ENCODE results near the gene ACTR3C.

ACTR3C gene

DNA sequence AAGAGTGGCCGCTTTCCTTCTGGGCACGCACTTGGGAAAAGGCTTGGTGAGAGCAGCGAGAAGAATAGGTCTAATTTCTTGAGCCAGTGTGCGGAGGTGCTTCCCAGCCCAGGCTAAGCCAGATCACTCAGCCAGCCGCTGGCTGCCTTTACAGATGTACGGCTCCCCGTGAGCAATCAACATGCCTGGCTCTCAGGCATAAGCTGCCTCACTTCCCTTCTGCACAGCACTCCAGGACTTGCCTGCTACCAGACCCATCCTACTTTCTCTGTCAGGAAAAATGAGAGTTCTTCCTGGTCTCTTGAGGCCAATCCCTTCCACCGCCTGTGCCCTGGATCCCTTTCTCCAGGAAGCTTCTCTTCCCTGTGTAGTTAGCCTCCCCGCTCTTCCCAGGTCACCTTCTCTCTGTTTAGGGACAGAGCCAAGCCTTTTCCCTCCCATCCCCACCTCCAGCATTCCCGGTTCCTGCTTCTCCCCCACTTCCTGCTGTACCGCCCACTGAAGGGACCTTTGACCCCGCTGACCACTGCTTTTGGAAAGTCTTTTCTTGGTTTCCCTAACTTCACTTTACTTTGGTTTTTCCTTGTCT lies 1.1 kb upstream of the ACTR3C start:
- TF ChIP-seq, protein P1, sequence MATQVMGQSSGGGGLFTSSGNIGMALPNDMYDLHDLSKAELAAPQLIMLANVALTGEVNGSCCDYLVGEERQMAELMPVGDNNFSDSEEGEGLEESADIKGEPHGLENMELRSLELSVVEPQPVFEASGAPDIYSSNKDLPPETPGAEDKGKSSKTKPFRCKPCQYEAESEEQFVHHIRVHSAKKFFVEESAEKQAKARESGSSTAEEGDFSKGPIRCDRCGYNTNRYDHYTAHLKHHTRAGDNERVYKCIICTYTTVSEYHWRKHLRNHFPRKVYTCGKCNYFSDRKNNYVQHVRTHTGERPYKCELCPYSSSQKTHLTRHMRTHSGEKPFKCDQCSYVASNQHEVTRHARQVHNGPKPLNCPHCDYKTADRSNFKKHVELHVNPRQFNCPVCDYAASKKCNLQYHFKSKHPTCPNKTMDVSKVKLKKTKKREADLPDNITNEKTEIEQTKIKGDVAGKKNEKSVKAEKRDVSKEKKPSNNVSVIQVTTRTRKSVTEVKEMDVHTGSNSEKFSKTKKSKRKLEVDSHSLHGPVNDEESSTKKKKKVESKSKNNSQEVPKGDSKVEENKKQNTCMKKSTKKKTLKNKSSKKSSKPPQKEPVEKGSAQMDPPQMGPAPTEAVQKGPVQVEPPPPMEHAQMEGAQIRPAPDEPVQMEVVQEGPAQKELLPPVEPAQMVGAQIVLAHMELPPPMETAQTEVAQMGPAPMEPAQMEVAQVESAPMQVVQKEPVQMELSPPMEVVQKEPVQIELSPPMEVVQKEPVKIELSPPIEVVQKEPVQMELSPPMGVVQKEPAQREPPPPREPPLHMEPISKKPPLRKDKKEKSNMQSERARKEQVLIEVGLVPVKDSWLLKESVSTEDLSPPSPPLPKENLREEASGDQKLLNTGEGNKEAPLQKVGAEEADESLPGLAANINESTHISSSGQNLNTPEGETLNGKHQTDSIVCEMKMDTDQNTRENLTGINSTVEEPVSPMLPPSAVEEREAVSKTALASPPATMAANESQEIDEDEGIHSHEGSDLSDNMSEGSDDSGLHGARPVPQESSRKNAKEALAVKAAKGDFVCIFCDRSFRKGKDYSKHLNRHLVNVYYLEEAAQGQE (IDR thresholded peaks at IDR 0.05; ENCODE audit: insufficient read depth in 1 of 2, low read depth in 2 of 2, low read length in 2 of 2) = no peak

DNA sequence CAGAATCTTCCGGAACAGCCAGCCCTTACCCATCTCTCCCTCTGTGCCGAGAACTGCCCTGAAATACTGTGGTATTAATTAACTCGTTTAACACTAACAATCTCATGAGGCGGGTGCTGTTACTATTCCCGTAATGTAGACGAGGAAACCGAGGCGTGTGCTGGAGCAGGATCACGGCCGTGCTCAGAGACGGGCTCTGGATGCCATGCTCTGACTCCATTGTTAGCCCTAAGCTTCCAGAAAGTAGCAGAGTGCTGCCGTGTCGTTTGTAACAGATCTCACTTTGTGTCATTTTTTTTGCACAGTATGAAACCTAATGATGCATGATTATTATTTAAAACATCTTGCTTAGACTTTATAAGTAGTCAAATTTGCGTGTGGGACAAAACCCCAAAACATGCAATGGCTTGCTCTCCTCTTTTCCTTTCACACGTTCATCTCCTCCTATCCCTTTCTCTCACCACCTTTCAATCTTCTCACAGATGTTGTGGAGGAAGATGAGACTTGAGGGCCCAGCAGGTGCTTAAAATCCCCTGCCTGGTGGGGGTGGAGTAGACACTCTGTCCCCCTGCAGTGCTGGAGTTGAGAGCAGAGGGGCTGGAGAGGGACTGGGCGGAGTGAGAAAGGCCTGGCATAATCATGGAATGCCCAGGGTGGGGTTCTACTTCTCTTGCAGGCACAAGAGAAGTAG lies 482 bp upstream of the ACTR3C start:
- TF ChIP-seq POLR2AphosphoS5 (IDR thresholded peaks at IDR 0.05; ENCODE audit: low read depth, low read length) (no peak), TAF1 (IDR thresholded peaks at IDR 0.05; ENCODE audit: borderline replicate concordance, insufficient read depth, low read length) (no peak), SIN3A (IDR thresholded peaks at IDR 0.05; ENCODE audit: borderline replicate concordance, insufficient read depth, low read length) (no peak), FOXP2 (optimal IDR thresholded peaks at IDR 0.05; ENCODE audit: borderline replicate concordance, extremely low read depth, extremely low read length, insufficient read depth) (no peak)
- TF ChIP-seq, protein P1 (IDR thresholded peaks at IDR 0.05; ENCODE audit: insufficient read depth in 1 of 2, low read depth in 2 of 2, low read length in 2 of 2) = no peak

DNA sequence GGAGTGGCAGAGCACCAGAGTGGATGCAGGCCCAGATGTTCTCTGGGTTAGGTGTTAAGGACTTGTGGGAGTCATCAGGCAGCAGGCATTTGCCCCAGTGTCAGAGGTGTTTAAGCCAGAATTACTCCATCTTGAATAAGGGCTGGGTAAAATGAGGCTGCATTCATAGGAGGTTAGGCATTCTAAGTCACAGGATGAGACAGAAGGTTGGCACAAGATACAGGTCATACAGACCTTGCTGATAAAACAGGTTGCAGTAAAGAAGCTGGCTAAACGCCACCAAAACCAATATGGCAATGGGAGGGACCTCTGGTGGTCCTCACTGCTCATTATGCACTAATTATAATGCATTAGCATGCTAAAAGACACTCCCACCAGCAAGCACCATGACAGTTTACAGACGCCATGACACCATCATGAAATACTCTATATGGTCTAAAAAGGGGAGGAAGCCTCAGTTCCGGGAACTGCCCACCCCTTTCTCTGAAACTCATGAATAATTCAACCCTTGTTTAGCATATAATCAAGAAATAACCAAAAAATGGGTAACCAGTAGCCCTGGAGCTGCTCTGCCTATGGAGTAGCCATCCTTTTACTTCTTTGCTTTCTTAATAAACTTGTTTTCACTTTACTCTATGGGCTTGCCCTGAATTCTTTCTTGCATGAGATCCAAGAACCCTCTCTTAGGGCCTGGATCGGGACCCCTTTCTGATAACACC lies 1.1 kb downstream of the ACTR3C start:
- TF ChIP-seq POLR2AphosphoS5 (IDR thresholded peaks at IDR 0.05; ENCODE audit: low read depth, low read length) = no peak
- TF ChIP-seq, protein P1 (IDR thresholded peaks at IDR 0.05; ENCODE audit: insufficient read depth in 1 of 2, low read depth in 2 of 2, low read length in 2 of 2) = no peak
- no peak for TF ChIP-seq TAF1 (IDR thresholded peaks at IDR 0.05; ENCODE audit: borderline replicate concordance, insufficient read depth, low read length)
- no peak for TF ChIP-seq SIN3A (IDR thresholded peaks at IDR 0.05; ENCODE audit: borderline replicate concordance, insufficient read depth, low read length)
- no peak for TF ChIP-seq FOXP2 (optimal IDR thresholded peaks at IDR 0.05; ENCODE audit: borderline replicate concordance, extremely low read depth, extremely low read length, insufficient read depth)

DNA sequence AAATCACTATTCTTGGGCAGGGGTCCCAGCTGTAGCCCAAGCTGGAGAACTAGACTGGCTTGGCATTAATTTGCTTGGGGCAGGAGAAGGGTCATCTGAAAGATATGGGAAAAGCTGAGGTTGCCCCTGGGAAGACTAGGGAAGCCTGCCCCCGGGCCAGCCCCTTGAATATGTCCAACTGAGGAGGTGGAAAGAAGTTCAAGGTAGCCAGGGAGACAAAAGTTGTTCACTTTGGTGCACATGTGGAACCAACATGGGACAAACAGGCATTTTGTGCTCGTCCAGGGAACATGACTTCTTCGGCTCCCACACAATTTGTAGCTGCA lies 1.6 kb downstream of the ACTR3C start:
- TF ChIP-seq SIN3A (IDR thresholded peaks at IDR 0.05; ENCODE audit: borderline replicate concordance, insufficient read depth, low read length) = no peak
- no peak for TF ChIP-seq TAF1 (IDR thresholded peaks at IDR 0.05; ENCODE audit: borderline replicate concordance, insufficient read depth, low read length)
- TF ChIP-seq FOXP2 (optimal IDR thresholded peaks at IDR 0.05; ENCODE audit: borderline replicate concordance, extremely low read depth, extremely low read length, insufficient read depth) = no peak
- TF ChIP-seq POLR2AphosphoS5 (IDR thresholded peaks at IDR 0.05; ENCODE audit: low read depth, low read length) = no peak
- TF ChIP-seq, protein P1 (IDR thresholded peaks at IDR 0.05; ENCODE audit: insufficient read depth in 1 of 2, low read depth in 2 of 2, low read length in 2 of 2) = no peak

All from PFSK-1 (cell line).